PC-9 (cell line): ENCODE data around the gene CHSY3. TPM values are rescaled to one million over a fixed set of nuclear protein-coding genes. Genes with fewer than 3 reads are reported as not detected.

Experiments
- BruUV-seq: library from RNA; stranded (reverse); fragments of 400-500 nt; replicated peaks from 2 replicates; lab custom pipeline; 2021; lab: Mats Ljungman, UMichigan
- CTCF ChIA-PET: fragments of 300-600 bp; sonication (Branson Sonifier 250); formaldehyde crosslinking; loops from one replicate; lab custom pipeline; 2022; ENCODE audit warnings: antibody characterized with exemption; lab: Charles Lee
- POLR2A ChIA-PET: fragments of 300-600 bp; sonication (Branson Sonifier 250); formaldehyde crosslinking; loops from one replicate; lab custom pipeline; 2022; ENCODE audit warnings: antibody characterized with exemption; ENCODE audit not compliant: unreplicated experiment; lab: Charles Lee
- DNase-seq, 2 experiments: peaks; one replicate each; pipeline versions ENCODE4 v3.0.0 to v3.0.0-alpha.2; 2015 to 2022; ENCODE audit warnings: mixed read lengths in 1 of 2
- H2AFZ ChIP-seq: fragments of 200-600 bp; sonication (generic); 2 replicates; pipeline ENCODE4 v1.8.1; 2017; ENCODE audit warnings: antibody characterized with exemption
- H3F3A ChIP-seq: fragments of 200-600 bp; sonication (generic); 2 replicates; pipeline ENCODE4 v1.8.1; 2017; ENCODE audit warnings: antibody characterized with exemption, mild to moderate bottlenecking, low read depth; ENCODE audit not compliant: insufficient read depth
- H3K27ac ChIP-seq: fragments of 200-600 bp; sonication (generic); 2 replicates; pipeline ENCODE4 v1.6.1; 2016; ENCODE audit warnings: mixed run types
- H3K27me3 ChIP-seq: fragments of 200-600 bp; sonication (generic); 2 replicates; pipeline ENCODE4 v1.6.1; 2016; ENCODE audit warnings: low read depth, mixed run types; ENCODE audit not compliant: insufficient read depth
- H3K36me3 ChIP-seq: fragments of 200-600 bp; sonication (generic); 2 replicates; pipeline ENCODE4 v1.6.1; 2016; ENCODE audit warnings: low read depth, mixed run types
- H3K4me1 ChIP-seq: fragments of 200-600 bp; sonication (generic); replicated peaks from 2 replicates; pipeline ENCODE4 v1.6.1; 2016; ENCODE audit warnings: mixed run types; ENCODE audit not compliant: insufficient read depth
- H3K4me2 ChIP-seq: fragments of 200-600 bp; sonication (generic); 2 replicates; pipeline ENCODE4 v1.6.1; 2017; ENCODE audit warnings: mixed run types
- H3K4me3 ChIP-seq: fragments of 200-600 bp; sonication (generic); 2 replicates; pipeline ENCODE4 v1.6.1; 2016; ENCODE audit warnings: mixed run types
- H3K79me2 ChIP-seq: fragments of 200-600 bp; sonication (generic); 2 replicates; pipeline ENCODE4 v1.6.1; 2017; ENCODE audit warnings: low read depth, mixed run types
- H3K9me2 ChIP-seq: fragments of 200-600 bp; sonication (generic); 2 replicates; pipeline ENCODE4 v1.8.1; 2017; ENCODE audit warnings: mild to moderate bottlenecking; ENCODE audit not compliant: insufficient read depth
- H3K9me3 ChIP-seq: fragments of 200-600 bp; sonication (generic); 2 replicates; pipeline ENCODE4 v1.8.1; 2016; ENCODE audit warnings: low read depth; ENCODE audit not compliant: insufficient read depth
- H4K20me1 ChIP-seq: fragments of 200-600 bp; sonication (generic); 2 replicates; pipeline ENCODE4 v1.8.1; 2017; ENCODE audit not compliant: insufficient read depth
- CTCF ChIP-seq: fragments of 200-600 bp; sonication (generic); conservative IDR thresholded peaks from 2 replicates; pipeline ENCODE4 v1.6.1; 2017; ENCODE audit warnings: mixed run types, antibody characterized with exemption, mild to moderate bottlenecking, moderate library complexity
- EZH2 ChIP-seq: fragments of 200-600 bp; sonication (generic); IDR thresholded peaks from 2 replicates; pipeline ENCODE4 v1.8.0; 2017; ENCODE audit warnings: antibody characterized with exemption, low read depth
- intact Hi-C: fragments of 100-400 bp; cut with micrococcal nuclease; formaldehyde crosslinking; loops from one replicate; pipeline ENCODE4 v1.10.0; 2022; ENCODE audit not compliant: unreplicated experiment
- total RNA-seq: library from RNA; stranded (reverse); gene quantifications from 2 replicates; pipeline ENCODE4 v1.2.3, GENCODE V29; 2021

The CHSY3 gene
- total RNA-seq, 1 experiment from 2014 or later, result 0.17 TPM

DNA sequence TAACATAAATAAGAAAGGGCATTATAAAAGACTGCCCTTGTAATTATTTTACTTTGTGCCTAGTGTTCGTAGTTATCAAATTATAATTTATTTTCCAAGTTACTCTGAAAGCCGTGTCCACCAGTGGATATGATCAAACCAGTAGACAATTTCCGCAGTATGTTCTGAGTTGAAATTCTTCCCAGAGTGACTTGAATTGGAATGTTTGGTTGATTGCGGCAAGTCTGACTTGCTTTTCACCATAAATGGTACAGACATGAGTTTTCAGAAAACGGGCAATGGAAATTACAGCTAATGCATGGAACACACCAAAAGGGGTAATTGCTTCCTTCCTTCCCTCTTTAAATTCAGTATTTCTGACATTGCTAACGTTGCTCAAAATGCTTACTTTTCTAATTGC lies 56.6 kb downstream of the CHSY3 start:
- H3K4me2 ChIP-seq, result no peak overlapping the region
- POLR2A ChIA-PET, result no interaction called here
- no peaks in the 10 kb centered on the region for H4K20me1 ChIP-seq
- no peaks in the 10 kb centered on the region for H3K36me3 ChIP-seq
- H3K79me2 ChIP-seq, result no peaks in the 10 kb centered on the region
- no peaks in the 10 kb centered on the region for H3K9me3 ChIP-seq
- no peaks in the 10 kb centered on the region for H3K27me3 ChIP-seq
- DNase-seq, result no peak
- no peaks in the 10 kb centered on the region for H3K9me2 ChIP-seq
- H3K4me1 ChIP-seq, result no peaks in the 10 kb centered on the region
- no peak for TF ChIP-seq EZH2
- H3F3A ChIP-seq, result no peaks in the 10 kb centered on the region
- intact Hi-C loops, result no loop called here
- no peak overlapping the region for H3K4me3 ChIP-seq
- BruUV-seq, result no TSS peak
- H2AFZ ChIP-seq, result no peak overlapping the region
- H3K27ac ChIP-seq, result no peak overlapping the region
- CTCF ChIA-PET, result no interaction called here

DNA sequence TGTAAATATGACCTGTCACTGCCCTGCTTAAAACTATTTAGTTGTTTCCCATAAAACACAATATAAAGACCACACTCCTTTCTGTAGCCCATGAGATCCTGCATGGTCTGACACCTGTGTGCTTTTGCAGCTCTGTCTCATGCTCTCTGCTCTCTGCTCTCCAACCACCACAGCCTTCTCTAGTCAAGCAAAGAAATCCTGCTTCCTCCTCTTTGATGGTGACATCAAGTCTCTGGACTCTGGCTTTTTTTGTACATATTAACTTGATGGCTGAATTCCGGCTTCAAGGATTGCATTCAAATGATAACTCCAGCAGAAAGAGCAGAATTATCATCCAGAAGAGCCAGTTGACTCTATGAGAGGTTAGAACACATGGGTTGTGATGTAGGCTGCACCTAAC lies 58.2 kb downstream of the CHSY3 start:
- TF ChIP-seq EZH2 (no peak), CTCF (no peak)
- no peaks in the 10 kb centered on the region for H3K79me2 ChIP-seq
- H2AFZ ChIP-seq, result no peak overlapping the region
- no peaks in the 10 kb centered on the region for H3K4me1 ChIP-seq
- POLR2A ChIA-PET, result no interaction called here
- H3K36me3 ChIP-seq, result no peaks in the 10 kb centered on the region
- no peaks in the 10 kb centered on the region for H3K9me3 ChIP-seq
- no peaks in the 10 kb centered on the region for H3K9me2 ChIP-seq
- H4K20me1 ChIP-seq, result no peaks in the 10 kb centered on the region
- H3K4me2 ChIP-seq, result no peak overlapping the region
- CTCF ChIA-PET, result no interaction called here
- no peaks in the 10 kb centered on the region for H3K27me3 ChIP-seq
- intact Hi-C loops, result no loop called here
- no peak for DNase-seq
- H3F3A ChIP-seq, result no peaks in the 10 kb centered on the region
- no TSS peak for BruUV-seq
- no peak overlapping the region for H3K27ac ChIP-seq
- H3K4me3 ChIP-seq, result no peak overlapping the region

DNA sequence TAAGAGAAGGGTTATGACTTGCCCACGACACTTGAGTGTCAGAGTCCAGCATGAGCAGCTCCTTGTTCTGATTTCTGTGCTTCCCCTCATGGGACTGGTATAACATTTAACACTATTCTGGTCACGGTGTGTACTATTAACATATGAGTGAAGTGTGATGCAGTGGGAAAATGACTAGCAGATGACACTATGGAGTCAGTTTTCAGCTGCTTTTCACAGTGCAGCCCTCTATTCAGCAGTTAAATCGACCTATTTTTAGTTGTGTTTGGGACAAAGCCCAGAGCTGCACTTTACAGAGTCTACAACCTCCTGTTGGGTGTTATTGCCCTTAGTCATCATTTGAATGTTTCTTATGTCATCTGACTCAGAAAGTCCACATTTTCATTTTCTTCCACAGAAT lies 59.1 kb downstream of the CHSY3 start:
- no peaks in the 10 kb centered on the region for H3K9me2 ChIP-seq
- no peaks in the 10 kb centered on the region for H3K36me3 ChIP-seq
- no peak overlapping the region for H3K4me3 ChIP-seq
- no peaks in the 10 kb centered on the region for H3K4me1 ChIP-seq
- H3K9me3 ChIP-seq, result no peaks in the 10 kb centered on the region
- no peak overlapping the region for H3K27ac ChIP-seq
- POLR2A ChIA-PET, result no interaction called here
- DNase-seq, result no peak
- no peaks in the 10 kb centered on the region for H3K79me2 ChIP-seq
- H3F3A ChIP-seq, result no peaks in the 10 kb centered on the region
- no TSS peak for BruUV-seq
- H2AFZ ChIP-seq, result no peak overlapping the region
- no peaks in the 10 kb centered on the region for H4K20me1 ChIP-seq
- CTCF ChIA-PET, result no interaction called here
- TF ChIP-seq EZH2, result no peak
- TF ChIP-seq CTCF, result no peak
- intact Hi-C loops, result no loop called here
- no peak overlapping the region for H3K4me2 ChIP-seq
- no peaks in the 10 kb centered on the region for H3K27me3 ChIP-seq

DNA sequence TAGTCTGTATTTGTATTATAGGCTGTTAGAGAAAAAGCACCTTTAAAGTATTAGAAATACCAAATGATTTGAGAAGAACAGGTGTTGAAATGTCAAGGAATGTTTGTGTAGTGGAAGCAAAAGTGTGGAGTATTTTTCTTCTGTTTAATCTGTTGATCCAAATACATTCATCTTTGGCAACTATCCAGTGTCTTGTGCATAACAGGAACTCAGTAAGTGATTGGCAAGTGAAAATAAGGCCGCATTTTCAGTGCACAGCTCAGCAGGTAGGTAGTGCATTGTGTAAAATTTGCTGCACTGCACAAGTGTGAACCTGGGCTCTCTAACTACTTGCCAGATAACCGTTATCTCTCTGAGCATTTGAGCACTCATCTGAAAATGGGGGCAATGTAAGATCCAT lies 61.8 kb downstream of the CHSY3 start:
- TF ChIP-seq CTCF (no peak), EZH2 (no peak)
- no TSS peak for BruUV-seq
- H3K4me2 ChIP-seq, result no peak overlapping the region
- H3K9me3 ChIP-seq, result no peaks in the 10 kb centered on the region
- H3K36me3 ChIP-seq, result no peaks in the 10 kb centered on the region
- no peak overlapping the region for H3K27ac ChIP-seq
- H4K20me1 ChIP-seq, result no peaks in the 10 kb centered on the region
- CTCF ChIA-PET, result no interaction called here
- no peaks in the 10 kb centered on the region for H3K27me3 ChIP-seq
- no peak overlapping the region for H3K4me3 ChIP-seq
- H3K9me2 ChIP-seq, result no peaks in the 10 kb centered on the region
- H3F3A ChIP-seq, result no peaks in the 10 kb centered on the region
- H3K79me2 ChIP-seq, result no peaks in the 10 kb centered on the region
- no peaks in the 10 kb centered on the region for H3K4me1 ChIP-seq
- H2AFZ ChIP-seq, result no peak overlapping the region
- intact Hi-C loops, result no loop called here
- POLR2A ChIA-PET, result no interaction called here
- DNase-seq, result no peak
